Left ventricle myocardium inferior (tissue), 1 donor: ENCODE data around the gene MT2A. TPM values are rescaled to one million over a fixed set of nuclear protein-coding genes. Genes with fewer than 3 reads are reported as not detected.
A peak's percentile ranks its signal among the peaks of the same experiment; 100 is the strongest.

Experiments used
- DNase-seq: peaks from one replicate; pipeline ENCODE4 v3.0.0-alpha.2; 2020
- H3K27ac ChIP-seq: fragments of 200-600 bp; replicated peaks from 2 replicates; pipeline ENCODE4 v1.8.0; 2021
- H3K27me3 ChIP-seq: fragments of 200-600 bp; 2 replicates; pipeline ENCODE4 v1.8.0; 2021; ENCODE audit warnings: low read depth
- H3K36me3 ChIP-seq: fragments of 200-600 bp; 2 replicates; pipeline ENCODE4 v1.8.0; 2021
- H3K4me1 ChIP-seq: fragments of 200-600 bp; 2 replicates; pipeline ENCODE4 v1.8.0; 2021
- H3K4me3 ChIP-seq: fragments of 200-600 bp; 2 replicates; pipeline ENCODE4 v1.8.0; 2021; ENCODE audit warnings: mild to moderate bottlenecking, moderate library complexity
- H3K9me3 ChIP-seq: fragments of 200-600 bp; replicated peaks from 2 replicates; pipeline ENCODE4 v1.8.0; 2021
- CTCF ChIP-seq: fragments of 200-600 bp; IDR thresholded peaks from 2 replicates; pipeline ENCODE4 v1.8.0; 2021; ENCODE audit warnings: antibody characterized with exemption, mild to moderate bottlenecking, borderline replicate concordance
- intact Hi-C: fragments of 100-400 bp; cut with micrococcal nuclease; formaldehyde crosslinking; loops from one replicate; pipeline ENCODE4 v1.11.0; 2022
- total RNA-seq: library from RNA; stranded (reverse); fragmentation: NEBNext Ultra II Directional; extraction: Animal tissue kit (Norgen Biotek cat#: 25700); gene quantifications from one replicate; pipeline ENCODE4 v1.2.1, GENCODE V29; 2021
- donor health status: DM: no; HTN: yes; CAD: no; lungs with severe emphysema.

MT2A gene
- total RNA-seq, 1 donor from 2014 or later: 115 TPM

GRCh38 chr16:56589141-56590039, 19.0 kb upstream of the MT2A start, which contains the start of gene MT3:
TSS of gene MT3 (plus strand) at chr16:56589528. CDS start at chr16:56589591, 63 bp downstream.
- TF ChIP-seq CTCF: no peak
- Histone ChIP-seq H3K36me3 (no peaks in the 10 kb centered on the region), H3K4me1 (peaks cover 11% of the 10 kb centered on the region), H3K27ac (no peak within 1 kb of the TSS), H3K27me3 (peaks cover 64% of the 10 kb centered on the region), H3K4me3 (peak within 1 kb of the TSS; percentile 66), H3K9me3 (peaks cover 8% of the 10 kb centered on the region)
- DNase-seq: no peak
- intact Hi-C loops: no loop called here

GRCh38 chr16:56591377-56592060, 16.9 kb upstream of the MT2A start:
- H3K27ac ChIP-seq: no peak overlapping the region
- TF ChIP-seq CTCF: no peak
- H3K4me3 ChIP-seq: no peak overlapping the region
- intact Hi-C loops: no loop called here
- H3K36me3 ChIP-seq: no peaks in the 10 kb centered on the region
- H3K4me1 ChIP-seq: peaks cover 11% of the 10 kb centered on the region
- peaks cover 8% of the 10 kb centered on the region for H3K9me3 ChIP-seq
- no peak for DNase-seq
- H3K27me3 ChIP-seq: peaks cover 44% of the 10 kb centered on the region

- peaks cover 23% of the 10 kb centered on the region for H3K27me3 ChIP-seq
- H3K9me3 ChIP-seq: peaks cover 8% of the 10 kb centered on the region
- TF ChIP-seq CTCF: no peak
- peaks cover 11% of the 10 kb centered on the region for H3K4me1 ChIP-seq
- no peak overlapping the region for H3K4me3 ChIP-seq
- intact Hi-C loops: no loop called here
- no peak overlapping the region for H3K27ac ChIP-seq
- no peaks in the 10 kb centered on the region for H3K36me3 ChIP-seq
- DNase-seq: no peak
Measured at GRCh38 chr16:56593573-56594291, 14.7 kb upstream of the MT2A start.

GRCh38 chr16:56594292-56594619, 14.1 kb upstream of the MT2A start:
- no peak overlapping the region for H3K4me3 ChIP-seq
- no peak for DNase-seq
- H3K36me3 ChIP-seq: no peaks in the 10 kb centered on the region
- peaks cover 18% of the 10 kb centered on the region for H3K27me3 ChIP-seq
- no peak for TF ChIP-seq CTCF
- intact Hi-C loops: no loop called here
- H3K27ac ChIP-seq: no peak overlapping the region
- H3K9me3 ChIP-seq: peaks cover 8% of the 10 kb centered on the region
- H3K4me1 ChIP-seq: peaks cover 6% of the 10 kb centered on the region

GRCh38 chr16:56600398-56600999, 7.9 kb upstream of the MT2A start:
- intact Hi-C loops: loop anchor here (5.0 to 10.0 kb wide), 2 partner anchors 86 to 102 kb away; no protein-coding TSS in a partner anchor
- TF ChIP-seq CTCF: peak; percentile 67
- no peaks in the 10 kb centered on the region for H3K4me1 ChIP-seq
- DNase-seq: no peak
- no peaks in the 10 kb centered on the region for H3K36me3 ChIP-seq
- H3K27ac ChIP-seq: no peak overlapping the region
- no peak overlapping the region for H3K4me3 ChIP-seq
- H3K9me3 ChIP-seq: no peaks in the 10 kb centered on the region
- H3K27me3 ChIP-seq: no peaks in the 10 kb centered on the region
